Sigmoid colon (tissue), 7 donors: ENCODE results near the gene WRAP73. TPM values are rescaled to one million over a fixed set of nuclear protein-coding genes. Genes with fewer than 3 reads are reported as not detected.

Experiments used
- DNase-seq: peaks from one replicate; pipeline ENCODE4 v3.0.0-alpha.2; 2019
- H3K27ac ChIP-seq, 4 donors: fragments of 200-600 bp; sonication (generic); one replicate each; pipeline ENCODE4 v1.5.1; 2016 to 2019; ENCODE audit warnings: mild to moderate bottlenecking in 1 of 4
- H3K27me3 ChIP-seq, 3 donors: fragments of 200-600 bp; sonication (generic); one replicate each; pipeline ENCODE4 v1.5.1; 2019; ENCODE audit warnings: mild to moderate bottlenecking in 1 of 3
- H3K36me3 ChIP-seq, 4 donors: fragments of 200-600 bp; sonication (generic); one replicate each; pipeline ENCODE4 v1.5.1; 2016 to 2019
- H3K4me1 ChIP-seq, 4 donors: fragments of 200-600 bp; sonication (generic); one replicate each; pipeline ENCODE4 v1.5.1; 2017 to 2019
- H3K4me3 ChIP-seq, 4 donors: fragments of 200-600 bp; sonication (generic); one replicate each; pipeline ENCODE4 v1.5.1; 2017 to 2019; ENCODE audit warnings: mild to moderate bottlenecking in 2 of 4, moderate library complexity in 1 of 4
- H3K9me3 ChIP-seq, 4 donors: fragments of 200-600 bp in 3 of 4; sonication (generic) in 3 of 4; one replicate each; pipeline versions ENCODE4 v1.5.1 to v1.6.1; 2013 to 2019
- EP300 ChIP-seq, 4 donors: sonication (generic); formaldehyde crosslinking; IDR thresholded peaks; one replicate each; pipeline ENCODE4 v1.6.1; 2017; ENCODE audit warnings: antibody characterized with exemption in 4 of 4
- POLR2A ChIP-seq, 2 donors: fragments of 450-650 bp; IDR thresholded peaks; one replicate each; pipeline ENCODE4 v1.6.1; 2016; ENCODE audit warnings: antibody characterized with exemption in 2 of 2, mild to moderate bottlenecking in 2 of 2, moderate library complexity in 2 of 2
- POLR2AphosphoS5 ChIP-seq, 4 donors: sonication (generic); formaldehyde crosslinking; IDR thresholded peaks; one replicate each; pipeline ENCODE4 v1.6.1; 2017; ENCODE audit warnings: antibody characterized with exemption in 4 of 4
- WGBS, 2 donors: extraction: QIAGEN DNeasy Blood & Tissue Kit; methylation state at CpG; one replicate each; pipeline ENCODE4 v1.1.7; 2013; 5-methylcytosine and 5-hydroxymethylcytosine counted together
- intact Hi-C: fragments of 100-400 bp; cut with DNase I; formaldehyde crosslinking; loops from one replicate; pipeline ENCODE4 v1.15.1; 2023
- polyA plus RNA-seq, 3 donors: library from polyadenylated mRNA; stranded (reverse); fragments of 200-250 nt; gene quantifications; one replicate each; pipeline ENCODE4 v1.2.3, GENCODE V29; 2013
- total RNA-seq, 4 donors: library from RNA; depleted of rRNA; stranded (reverse); fragments of >200 nt; gene quantifications; one replicate each; pipeline ENCODE4 v1.1.0, GENCODE V29; 2016
- TF ChIP-seq, protein P1 (sequence below), 4 experiments: fragments of 450-650 bp in 3 of 4; fragments of 200-600 bp in 1 of 4; IDR thresholded peaks; one replicate each; pipeline ENCODE4 v1.5.1; 2016 to 2019; ENCODE audit warnings: antibody characterized with exemption in 4 of 4, mild to moderate bottlenecking in 3 of 4, moderate library complexity in 2 of 4
- donor health status: healthy with polysubstance abuse.
- donor health status: Bipolar disorder and iron deficiency.
- donor health status: healthy.

WRAP73 gene
- total and polyA plus RNA-seq, 7 donors: 11.4 to 24.2 (median 17.2) TPM

DNA sequence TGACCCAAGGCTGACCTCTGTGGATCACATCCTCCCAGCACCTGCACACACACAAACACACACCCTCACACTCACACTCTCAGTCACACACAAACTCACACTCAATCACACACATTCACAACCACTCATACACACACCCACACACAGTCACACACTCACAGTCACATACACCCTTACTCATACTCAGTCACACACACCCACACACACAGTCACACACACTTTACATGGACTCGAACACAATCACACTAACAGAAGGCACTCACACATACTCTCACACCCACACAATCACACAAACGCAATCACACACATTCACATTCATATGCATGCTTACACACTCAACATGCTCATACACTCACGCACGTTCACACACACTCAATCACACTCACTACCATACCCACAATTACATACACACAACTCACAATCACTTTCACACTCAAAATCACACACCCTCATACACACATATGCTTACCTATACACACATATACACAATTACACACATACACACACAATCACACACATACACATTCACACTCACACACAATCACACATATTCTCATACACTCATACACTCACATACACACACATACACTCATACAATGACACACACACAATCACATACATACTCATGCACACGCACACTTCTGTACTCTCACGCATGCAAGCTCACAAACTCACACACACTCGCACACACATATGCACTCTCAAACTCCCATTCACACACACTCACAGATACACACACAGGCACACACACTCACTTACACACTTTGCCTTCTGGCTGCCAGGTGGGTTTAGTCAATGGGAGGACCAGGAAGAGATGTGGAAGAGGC lies 44.7 kb downstream of the WRAP73 start:
- Histone ChIP-seq H3K27me3 (peaks cover 3 to 30% (median 26%) of the 10 kb centered on the region in 3 donors), H3K36me3 (no peaks in the 10 kb centered on the region), H3K4me3 (no peak overlapping the region), H3K9me3 (no peaks in the 10 kb centered on the region), H3K4me1 (peaks cover 0 to 4% (median 2%) of the 10 kb centered on the region in 4 donors), H3K27ac (no peak overlapping the region)
- WGBS, 2 donors: 80 to 88% methylated on average over 7 of the region's 7 CpGs
- intact Hi-C loops: no loop called here
- DNase-seq: no peak
- TF ChIP-seq, protein P1, sequence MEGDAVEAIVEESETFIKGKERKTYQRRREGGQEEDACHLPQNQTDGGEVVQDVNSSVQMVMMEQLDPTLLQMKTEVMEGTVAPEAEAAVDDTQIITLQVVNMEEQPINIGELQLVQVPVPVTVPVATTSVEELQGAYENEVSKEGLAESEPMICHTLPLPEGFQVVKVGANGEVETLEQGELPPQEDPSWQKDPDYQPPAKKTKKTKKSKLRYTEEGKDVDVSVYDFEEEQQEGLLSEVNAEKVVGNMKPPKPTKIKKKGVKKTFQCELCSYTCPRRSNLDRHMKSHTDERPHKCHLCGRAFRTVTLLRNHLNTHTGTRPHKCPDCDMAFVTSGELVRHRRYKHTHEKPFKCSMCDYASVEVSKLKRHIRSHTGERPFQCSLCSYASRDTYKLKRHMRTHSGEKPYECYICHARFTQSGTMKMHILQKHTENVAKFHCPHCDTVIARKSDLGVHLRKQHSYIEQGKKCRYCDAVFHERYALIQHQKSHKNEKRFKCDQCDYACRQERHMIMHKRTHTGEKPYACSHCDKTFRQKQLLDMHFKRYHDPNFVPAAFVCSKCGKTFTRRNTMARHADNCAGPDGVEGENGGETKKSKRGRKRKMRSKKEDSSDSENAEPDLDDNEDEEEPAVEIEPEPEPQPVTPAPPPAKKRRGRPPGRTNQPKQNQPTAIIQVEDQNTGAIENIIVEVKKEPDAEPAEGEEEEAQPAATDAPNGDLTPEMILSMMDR (IDR thresholded peaks at IDR 0.05): no peak
- TF ChIP-seq POLR2A (IDR thresholded peaks at IDR 0.05): no peak
- TF ChIP-seq EP300 (IDR thresholded peaks at IDR 0.05): no peak
- TF ChIP-seq POLR2AphosphoS5 (IDR thresholded peaks at IDR 0.05): no peak

DNA sequence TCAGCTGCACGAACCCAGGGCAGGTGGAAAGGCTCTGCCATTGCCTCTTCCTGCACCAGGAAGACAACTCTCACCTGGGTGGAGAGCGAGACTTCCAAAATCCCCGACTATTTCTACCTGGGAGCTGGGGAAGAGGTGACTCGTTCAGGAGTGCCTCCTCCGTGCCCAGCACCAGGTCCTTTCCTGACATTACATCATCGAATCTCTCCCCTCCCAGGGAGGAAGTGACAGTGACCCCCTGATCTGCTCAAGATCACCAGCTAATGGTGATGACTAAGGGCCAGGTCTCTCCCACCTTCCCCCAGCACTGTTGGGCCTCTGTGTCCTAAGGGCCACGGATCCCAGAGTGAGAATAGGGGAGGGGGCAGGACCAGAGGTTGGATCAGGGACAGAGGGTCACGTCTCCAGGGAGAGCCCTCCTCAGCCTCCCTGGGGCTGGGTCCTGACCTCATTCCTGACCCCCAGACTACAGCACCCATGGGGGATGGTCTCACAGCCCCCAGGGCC lies 45.4 kb downstream of the WRAP73 start:
- DNase-seq: no peak
- Histone ChIP-seq H3K9me3 (no peaks in the 10 kb centered on the region), H3K27me3 (peaks cover 0 to 23% (median 19%) of the 10 kb centered on the region in 3 donors), H3K4me1 (no peaks in the 10 kb centered on the region), H3K36me3 (no peaks in the 10 kb centered on the region), H3K27ac (no peak overlapping the region), H3K4me3 (no peak overlapping the region)
- 80 to 87% methylated on average over 8 of the region's 8 CpGs for WGBS, 2 donors
- intact Hi-C loops: no loop called here
- TF ChIP-seq EP300 (IDR thresholded peaks at IDR 0.05): no peak
- TF ChIP-seq, protein P1 (IDR thresholded peaks at IDR 0.05): no peak

DNA sequence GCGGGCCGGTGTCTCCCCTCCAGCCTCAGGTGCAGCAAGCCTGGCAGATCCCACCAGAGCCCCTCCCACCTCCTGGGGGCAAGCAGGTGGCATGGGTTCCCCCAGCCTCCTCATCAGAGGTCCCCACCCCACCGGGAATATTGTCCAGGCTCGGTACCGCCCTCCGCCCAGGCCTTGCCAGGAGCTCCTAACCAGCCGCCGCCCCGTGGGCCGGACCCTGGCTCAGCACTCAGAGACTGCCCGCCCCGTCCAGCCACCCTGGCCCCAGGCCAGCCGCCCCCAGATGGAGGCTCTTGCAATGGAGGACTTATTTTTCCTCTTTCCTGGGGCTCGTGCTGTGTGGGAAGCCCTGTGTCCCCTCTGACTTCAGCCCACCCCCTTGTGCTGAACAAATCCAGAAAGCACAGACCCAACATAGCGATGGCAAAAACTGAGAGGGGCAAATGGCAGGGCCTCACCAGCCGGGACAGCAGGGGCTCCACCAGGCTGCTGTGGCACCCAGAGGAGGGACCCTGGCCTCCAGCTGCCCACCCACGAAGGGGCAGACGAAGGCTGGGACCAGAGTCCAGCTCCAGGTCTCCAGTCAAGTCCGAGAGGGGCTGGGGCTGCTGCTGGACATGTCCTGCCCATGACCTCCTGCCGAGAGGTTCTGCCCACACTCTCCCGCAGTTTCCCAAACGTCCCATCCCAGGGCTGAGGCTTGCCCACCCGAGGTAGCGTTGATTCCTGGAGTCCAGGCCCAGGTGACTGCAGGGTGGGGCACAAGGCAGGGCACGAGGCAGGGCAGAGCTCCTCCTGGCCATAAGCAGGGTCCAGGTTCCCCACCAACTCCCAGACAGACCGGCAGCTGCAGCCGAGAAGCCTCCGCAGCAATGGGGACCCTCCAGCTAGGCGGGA lies 46.1 kb downstream of the WRAP73 start:
- H3K4me3 ChIP-seq: no peak overlapping the region
- H3K36me3 ChIP-seq: no peaks in the 10 kb centered on the region
- H3K4me1 ChIP-seq: peaks cover 0 to 4% (median 2%) of the 10 kb centered on the region in 4 donors
- H3K27ac ChIP-seq: no peak overlapping the region
- TF ChIP-seq POLR2A (IDR thresholded peaks at IDR 0.05) (no peak), POLR2AphosphoS5 (IDR thresholded peaks at IDR 0.05) (no peak), EP300 (IDR thresholded peaks at IDR 0.05) (no peak)
- TF ChIP-seq, protein P1 (IDR thresholded peaks at IDR 0.05): no peak
- no peak for DNase-seq
- H3K27me3 ChIP-seq: peaks cover 0 to 19% (median 16%) of the 10 kb centered on the region in 3 donors
- intact Hi-C loops: no loop called here
- WGBS, 2 donors: 80 to 86% methylated on average over 29 of the region's 29 CpGs
- H3K9me3 ChIP-seq: no peaks in the 10 kb centered on the region

DNA sequence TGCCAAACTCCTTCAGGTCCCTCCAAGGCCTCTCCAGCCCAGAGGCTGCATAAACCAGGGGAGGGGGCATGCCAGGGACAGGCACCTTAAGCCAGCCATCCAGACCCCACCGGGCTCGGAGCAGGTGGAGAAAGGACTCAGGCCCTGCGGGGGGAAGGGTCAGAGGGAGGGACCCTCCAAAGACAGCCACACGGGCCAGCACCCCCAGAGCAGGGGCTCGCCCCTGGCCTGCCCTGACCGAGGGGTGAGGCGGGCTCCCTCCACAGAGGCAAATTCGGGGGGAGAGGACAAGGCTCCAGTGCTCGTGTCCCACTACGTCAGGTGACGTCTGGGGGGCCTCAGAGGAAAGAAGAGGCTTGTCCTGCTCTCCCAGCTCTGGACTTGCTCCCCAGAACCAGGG lies 46.7 kb downstream of the WRAP73 start:
- peaks cover 0 to 19% (median 9%) of the 10 kb centered on the region in 3 donors for H3K27me3 ChIP-seq
- intact Hi-C loops: no loop called here

More for the DNA sequence above, 46.7 kb downstream of the WRAP73 start:
- Histone ChIP-seq H3K4me3 (no peak overlapping the region), H3K4me1 (peaks cover 0 to 10% (median 8%) of the 10 kb centered on the region in 4 donors), H3K9me3 (no peaks in the 10 kb centered on the region), H3K27ac (no peak overlapping the region), H3K36me3 (no peaks in the 10 kb centered on the region)
- no peak for DNase-seq
- no peak for TF ChIP-seq POLR2A (IDR thresholded peaks at IDR 0.05)
- TF ChIP-seq POLR2AphosphoS5 (IDR thresholded peaks at IDR 0.05): no peak
- TF ChIP-seq, protein P1 (IDR thresholded peaks at IDR 0.05): no peak
- no peak for TF ChIP-seq EP300 (IDR thresholded peaks at IDR 0.05)
- 88 to 95% methylated on average over 11 of the region's 11 CpGs for WGBS, 2 donors
